ENCODE measurements around the gene PPP1R2B.
"Not testable (repeated sequence)": the region's sequence is repeated elsewhere in the genome, so short reads cannot be mapped to it uniquely, and the experiment has no call there.

PPP1R2B gene

GRCh38 chr5:156850206-156850751 is at the start of gene PPP1R2B:
Gene PPP1R2B, plus strand, starts transcription at chr5:156850295. Its CDS starts 268 bp downstream, at chr5:156850563.
- no peak for DNase-seq (ENCODE audit: low read depth)

GRCh38 chr5:156800929-156801328 is 49.2 kb upstream of the PPP1R2B start:
- no peak for DNase-seq (ENCODE audit: low read depth)

GRCh38 chr5:156802501-156802900 is 47.6 kb upstream of the PPP1R2B start:
- no peak for DNase-seq (ENCODE audit: low read depth)

- no peak for DNase-seq (ENCODE audit: low read depth)
Measured at GRCh38 chr5:156803404-156803803, 46.7 kb upstream of the PPP1R2B start.

GRCh38 chr5:156812959-156813358 is 37.1 kb upstream of the PPP1R2B start:
- DNase-seq (ENCODE audit: low read depth): no peak

- DNase-seq (ENCODE audit: low read depth): no peak
Measured at GRCh38 chr5:156815988-156816599, 34.0 kb upstream of the PPP1R2B start.

GRCh38 chr5:156819537-156819936 is 30.6 kb upstream of the PPP1R2B start:
- DNase-seq (ENCODE audit: low read depth): no peak

GRCh38 chr5:156819967-156820581 is 30.0 kb upstream of the PPP1R2B start:
- DNase-seq (ENCODE audit: low read depth): no peak

- no peak for DNase-seq (ENCODE audit: low read depth)
Measured at GRCh38 chr5:156824241-156824640, 25.9 kb upstream of the PPP1R2B start.

GRCh38 chr5:156824800-156825199 is 25.3 kb upstream of the PPP1R2B start:
- no peak for DNase-seq (ENCODE audit: low read depth)

- DNase-seq (ENCODE audit: low read depth): no peak
Measured at GRCh38 chr5:156825688-156826087, 24.4 kb upstream of the PPP1R2B start.

GRCh38 chr5:156826150-156826549 is 23.9 kb upstream of the PPP1R2B start:
- DNase-seq (ENCODE audit: low read depth): no peak

GRCh38 chr5:156834916-156835315 is 15.2 kb upstream of the PPP1R2B start:
- DNase-seq (ENCODE audit: low read depth): no peak

- no peak for DNase-seq (ENCODE audit: low read depth)
Measured at GRCh38 chr5:156835905-156836304, 14.2 kb upstream of the PPP1R2B start.

- no peak for DNase-seq (ENCODE audit: low read depth)
Measured at GRCh38 chr5:156836846-156837245, 13.2 kb upstream of the PPP1R2B start.

GRCh38 chr5:156838961-156839360 is 11.1 kb upstream of the PPP1R2B start:
- DNase-seq (ENCODE audit: low read depth): no peak

- DNase-seq (ENCODE audit: low read depth): no peak
Measured at GRCh38 chr5:156841737-156842136, 8.4 kb upstream of the PPP1R2B start.

GRCh38 chr5:156846914-156847313 is 3.2 kb upstream of the PPP1R2B start:
- no peak for DNase-seq (ENCODE audit: low read depth)

- DNase-seq (ENCODE audit: low read depth): not testable (repeated sequence)
Measured at GRCh38 chr5:156848447-156848846, 1.6 kb upstream of the PPP1R2B start.

- DNase-seq (ENCODE audit: low read depth): no peak
Measured at GRCh38 chr5:156851880-156852279, 1.8 kb downstream of the PPP1R2B start.

GRCh38 chr5:156853055-156853454 is 3.0 kb downstream of the PPP1R2B start:
- not testable (repeated sequence) for DNase-seq (ENCODE audit: low read depth)

- no peak for DNase-seq (ENCODE audit: low read depth)
Measured at GRCh38 chr5:156865427-156865826, 15.3 kb downstream of the PPP1R2B start.

GRCh38 chr5:156870498-156870839 is 20.4 kb downstream of the PPP1R2B start:
- no peak for DNase-seq (ENCODE audit: low read depth)

GRCh38 chr5:156871212-156871611 is 21.1 kb downstream of the PPP1R2B start:
- no peak for DNase-seq (ENCODE audit: low read depth)
